Stomach smooth muscle (tissue), 2 donors: ENCODE measurements around the gene CFAP20.
"Not testable (repeated sequence)": the region's sequence is repeated elsewhere in the genome, so short reads cannot be mapped to it uniquely, and the experiment has no call there.

ENCODE experiments used
- H3K27ac ChIP-seq: one replicate; pipeline ENCODE4 v1.7.0; 2013; ENCODE audit warnings: mild to moderate bottlenecking, low read length, inconsistent platforms
- H3K27me3 ChIP-seq, 2 donors: one replicate each; pipeline ENCODE4 v1.7.0; 2013; ENCODE audit warnings: low read length in 2 of 2; ENCODE audit not compliant: insufficient read depth in 2 of 2, control insufficient read depth in 1 of 2
- H3K36me3 ChIP-seq, 2 donors: one replicate each; pipeline ENCODE4 v1.7.0; 2013; ENCODE audit warnings: low read length in 2 of 2; ENCODE audit not compliant: control insufficient read depth in 2 of 2, insufficient read depth in 2 of 2
- H3K4me1 ChIP-seq: one replicate; pipeline ENCODE4 v1.7.0; 2013; ENCODE audit warnings: low read length; ENCODE audit not compliant: control insufficient read depth, insufficient read depth
- H3K4me3 ChIP-seq, 2 donors: one replicate each; pipeline ENCODE4 v1.7.0; 2013; ENCODE audit warnings: low read length in 2 of 2
- H3K9ac ChIP-seq, 2 donors: one replicate each; pipeline ENCODE4 v1.7.0; 2013; ENCODE audit warnings: low read length in 2 of 2, mild to moderate bottlenecking in 1 of 2
- H3K9me3 ChIP-seq, 2 donors: one replicate each; pipeline ENCODE4 v1.7.0; 2013; ENCODE audit warnings: low read length in 2 of 2; ENCODE audit not compliant: control insufficient read depth in 2 of 2
- donor health status: healthy.
- donor health status: Pancreatic carcinoma.

Gene CFAP20

DNA sequence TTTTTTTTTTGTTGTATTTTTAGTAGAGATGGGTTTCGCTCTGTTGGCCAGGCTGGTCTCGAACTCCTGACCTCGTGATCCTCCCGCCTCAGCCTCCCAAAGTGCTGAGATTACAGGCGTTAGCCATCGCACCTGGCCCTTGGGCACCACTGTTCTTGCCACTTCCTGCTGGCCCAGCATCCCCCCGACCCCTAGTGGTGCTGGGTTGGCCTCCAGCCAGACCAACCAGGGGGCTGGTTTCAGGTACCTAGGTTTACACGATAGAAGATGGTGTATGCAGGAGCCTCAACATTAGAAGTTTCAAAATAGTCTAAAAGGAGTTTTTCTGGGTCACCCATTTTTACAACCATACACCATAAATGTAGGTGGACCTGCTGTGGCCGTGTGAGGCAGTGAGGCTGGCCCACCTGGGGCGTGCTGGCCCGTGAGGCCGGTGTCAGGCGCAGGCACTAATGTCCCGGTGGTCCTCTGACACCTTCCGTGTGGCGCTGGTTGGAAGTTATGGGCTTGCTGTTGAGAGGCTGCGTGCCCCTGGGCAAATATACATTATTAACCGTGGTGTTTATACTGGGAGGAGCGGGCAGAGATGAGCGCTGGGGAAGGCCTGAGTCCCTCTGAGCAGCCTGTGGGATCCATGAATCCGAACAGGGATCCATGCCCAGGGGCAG, 43.5 kb downstream of the CFAP20 start:
- H3K27me3 ChIP-seq = peaks cover 0 to 2% of the 10 kb centered on the region in 2 donors
- no peak overlapping the region for H3K4me3 ChIP-seq
- no peaks in the 10 kb centered on the region for H3K4me1 ChIP-seq
- H3K9me3 ChIP-seq = no peaks in the 10 kb centered on the region
- H3K36me3 ChIP-seq = no peaks in the 10 kb centered on the region
- no peak overlapping the region for H3K27ac ChIP-seq
- H3K9ac ChIP-seq = no peak overlapping the region

DNA sequence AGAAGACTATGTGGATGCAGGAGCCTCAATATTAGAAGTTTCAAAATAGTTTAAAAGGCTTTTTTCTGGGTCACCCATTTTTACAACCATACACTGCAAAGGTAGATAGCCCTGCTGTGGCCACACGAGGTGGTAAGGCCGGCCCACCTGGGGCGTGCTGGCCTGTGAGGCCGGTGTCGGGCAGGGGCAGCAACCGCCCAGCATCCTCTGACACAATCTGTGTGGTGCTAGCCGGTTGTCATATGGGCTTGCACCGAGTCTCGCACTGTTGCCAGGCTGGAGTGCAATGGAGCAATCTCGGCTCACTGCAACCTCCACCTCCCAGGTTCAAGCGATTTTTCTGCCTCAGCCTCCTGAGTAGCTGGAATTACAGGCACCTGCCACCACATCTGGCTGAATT, 44.0 kb downstream of the CFAP20 start:
- peaks cover 0 to 2% of the 10 kb centered on the region in 2 donors for H3K27me3 ChIP-seq
- no peak overlapping the region for H3K27ac ChIP-seq
- no peaks in the 10 kb centered on the region for H3K4me1 ChIP-seq
- H3K9ac ChIP-seq = no peak overlapping the region
- no peak overlapping the region for H3K4me3 ChIP-seq
- H3K36me3 ChIP-seq = no peaks in the 10 kb centered on the region
- no peaks in the 10 kb centered on the region for H3K9me3 ChIP-seq

DNA sequence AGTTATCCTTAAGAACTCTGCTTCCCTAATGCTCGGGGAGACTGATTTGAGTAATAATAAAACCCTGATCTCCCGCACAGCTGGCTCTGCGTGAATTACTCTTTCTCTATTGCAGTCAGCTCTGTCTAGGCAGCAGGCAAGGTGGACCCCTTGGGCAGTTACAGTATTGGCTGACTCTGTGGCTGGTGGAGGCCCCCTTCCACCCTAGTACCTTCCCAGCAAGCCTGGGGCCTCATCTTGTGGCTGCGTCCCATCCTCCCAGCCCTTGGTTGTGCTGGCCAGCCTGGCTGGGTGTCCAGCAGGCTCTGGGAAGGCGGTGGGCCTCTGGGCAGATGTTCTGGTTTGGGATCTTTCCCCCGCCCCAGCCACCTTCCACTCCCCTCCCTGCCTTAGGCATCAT, 44.5 kb downstream of the CFAP20 start:
- Histone ChIP-seq H3K4me3 (no peak overlapping the region), H3K4me1 (no peaks in the 10 kb centered on the region), H3K36me3 (no peaks in the 10 kb centered on the region), H3K27ac (no peak overlapping the region), H3K9me3 (no peaks in the 10 kb centered on the region), H3K9ac (no peak overlapping the region), H3K27me3 (peaks cover 0 to 2% of the 10 kb centered on the region in 2 donors)

DNA sequence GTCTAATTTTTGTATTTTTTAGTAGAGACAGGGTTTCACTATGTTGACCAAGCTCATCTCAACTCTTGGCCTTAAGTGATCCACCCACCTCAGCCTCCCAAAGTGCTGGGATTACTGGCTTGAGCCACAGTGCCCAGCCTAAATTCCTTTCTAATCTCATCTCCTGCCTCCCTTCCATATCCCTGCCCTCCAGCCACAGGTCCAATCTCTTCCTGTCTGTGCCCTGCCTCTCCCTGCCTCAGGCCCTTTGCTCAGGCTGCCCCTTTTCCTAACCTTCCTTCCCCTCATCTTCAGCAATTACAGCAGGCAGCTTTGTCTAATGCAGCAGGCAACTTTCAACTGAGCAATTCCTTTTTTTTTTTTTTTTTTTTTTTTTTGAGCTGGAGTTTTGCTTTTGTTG, 46.8 kb downstream of the CFAP20 start:
- no peaks in the 10 kb centered on the region for H3K27me3 ChIP-seq
- H3K9ac ChIP-seq = no peak overlapping the region
- H3K27ac ChIP-seq = no peak overlapping the region
- H3K4me3 ChIP-seq = no peak overlapping the region
- no peaks in the 10 kb centered on the region for H3K4me1 ChIP-seq
- no peaks in the 10 kb centered on the region for H3K36me3 ChIP-seq
- H3K9me3 ChIP-seq = no peaks in the 10 kb centered on the region

DNA sequence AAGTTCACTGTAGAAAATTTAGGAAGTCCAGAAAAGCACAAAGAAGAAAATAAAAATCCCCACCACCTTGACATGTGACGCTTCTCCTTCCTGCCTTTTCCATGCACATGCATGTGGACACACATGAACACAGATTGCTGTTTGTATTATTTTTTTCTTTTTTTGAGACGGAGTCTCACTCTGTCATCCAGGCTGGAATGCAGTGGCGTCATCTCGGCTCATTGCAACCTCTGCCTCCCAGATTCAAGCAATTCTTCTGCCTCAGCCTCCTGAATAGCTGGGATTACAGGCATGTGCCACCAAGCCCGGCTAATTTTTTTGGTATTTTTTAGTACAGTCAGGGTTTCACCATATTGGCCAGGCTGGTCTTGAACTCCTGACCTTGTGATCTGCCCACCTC, 48.5 kb downstream of the CFAP20 start:
- not testable (repeated sequence) for H3K4me3 ChIP-seq, H3K27me3 ChIP-seq, H3K36me3 ChIP-seq, H3K9ac ChIP-seq, H3K9me3 ChIP-seq, H3K27ac ChIP-seq, H3K4me1 ChIP-seq

DNA sequence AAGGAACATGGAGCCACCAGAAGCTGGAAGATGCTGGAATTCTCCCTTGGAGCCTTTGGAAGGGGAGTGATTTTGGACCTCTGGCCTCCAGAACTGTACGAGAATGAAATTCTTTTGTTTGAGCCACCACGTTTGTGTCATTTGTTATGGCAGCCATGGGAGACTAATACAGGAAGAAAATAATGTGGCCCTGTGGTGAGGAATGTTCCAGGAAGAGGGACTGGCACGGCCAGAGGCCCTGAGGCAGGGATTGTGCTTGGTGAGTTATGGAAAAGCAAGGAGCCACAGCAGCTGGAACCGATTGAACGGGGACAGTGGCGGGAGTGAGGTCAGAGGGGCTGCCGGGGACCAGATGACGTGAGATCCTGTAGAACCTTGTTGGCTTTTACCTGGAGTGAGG, 51.4 kb downstream of the CFAP20 start:
- Histone ChIP-seq H3K9ac (no peak overlapping the region), H3K4me1 (no peaks in the 10 kb centered on the region), H3K4me3 (no peak overlapping the region), H3K9me3 (peaks cover 0 to 6% of the 10 kb centered on the region in 2 donors), H3K27me3 (no peaks in the 10 kb centered on the region), H3K36me3 (no peaks in the 10 kb centered on the region), H3K27ac (no peak overlapping the region)

DNA sequence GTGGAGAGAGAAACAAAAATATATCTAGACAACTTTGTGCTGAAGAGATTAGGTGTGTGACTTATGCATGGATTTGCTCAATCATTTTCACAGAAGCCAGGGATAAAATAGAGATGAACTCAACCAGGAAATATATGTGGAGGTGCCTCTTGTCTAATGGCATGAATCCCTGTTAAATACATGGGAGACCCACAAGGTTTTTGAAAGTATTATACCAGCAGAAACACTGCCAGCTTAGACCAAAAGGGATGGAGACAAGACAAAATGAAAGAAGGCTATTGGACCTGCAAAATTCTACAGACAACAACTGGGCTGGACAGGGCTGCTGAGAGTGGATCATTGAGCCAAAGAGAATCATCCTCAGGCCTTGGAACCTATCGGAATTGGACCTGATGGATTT, 52.7 kb downstream of the CFAP20 start:
- no peaks in the 10 kb centered on the region for H3K36me3 ChIP-seq
- H3K9me3 ChIP-seq = peaks cover 0 to 6% of the 10 kb centered on the region in 2 donors
- no peak overlapping the region for H3K9ac ChIP-seq
- H3K4me1 ChIP-seq = no peaks in the 10 kb centered on the region
- H3K27me3 ChIP-seq = no peaks in the 10 kb centered on the region
- H3K4me3 ChIP-seq = no peak overlapping the region
- no peak overlapping the region for H3K27ac ChIP-seq

DNA sequence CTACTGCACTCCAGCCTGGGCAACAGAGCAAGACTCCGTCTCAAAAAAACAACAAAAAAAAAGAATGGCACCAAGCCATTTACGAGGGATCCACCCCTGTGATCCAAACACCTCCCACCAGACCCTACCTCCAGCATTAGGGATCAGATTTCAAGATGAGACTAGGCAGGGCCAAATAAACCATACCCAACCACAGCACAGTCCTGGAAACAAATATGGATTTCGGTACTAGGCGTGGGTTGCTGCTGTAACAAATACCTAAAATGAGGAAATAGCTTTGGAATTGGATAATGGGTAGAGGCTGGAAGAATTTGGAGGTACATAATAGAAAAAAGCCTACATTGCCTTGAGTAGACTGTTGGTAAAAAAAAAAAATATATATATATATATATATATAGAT, 54.5 kb downstream of the CFAP20 start:
- no peaks in the 10 kb centered on the region for H3K36me3 ChIP-seq
- peaks cover 0 to 6% of the 10 kb centered on the region in 2 donors for H3K9me3 ChIP-seq
- H3K9ac ChIP-seq = no peak overlapping the region

DNA sequence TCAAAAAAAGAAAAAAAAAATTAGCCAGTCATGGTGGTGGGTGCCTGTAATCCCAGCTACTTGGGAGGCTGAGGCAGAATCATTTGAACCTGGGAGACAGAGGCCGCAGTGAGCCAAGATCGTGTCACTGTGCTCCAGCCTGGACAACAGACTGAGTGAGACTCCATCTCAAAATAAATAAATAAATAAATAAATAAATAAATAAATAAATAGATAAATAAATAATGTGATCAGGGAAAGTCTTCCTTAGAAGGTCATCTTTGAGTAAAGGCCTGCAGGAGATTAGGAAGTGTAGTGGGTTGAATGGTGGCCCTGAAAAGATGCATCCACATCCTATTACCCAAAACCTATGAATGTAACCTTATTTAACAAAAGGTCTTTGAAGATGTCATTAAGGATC, 56.1 kb downstream of the CFAP20 start:
- not testable (repeated sequence) for H3K9me3 ChIP-seq, H3K27me3 ChIP-seq, H3K9ac ChIP-seq, H3K4me3 ChIP-seq, H3K27ac ChIP-seq, H3K4me1 ChIP-seq, H3K36me3 ChIP-seq

More for the DNA sequence above, 54.5 kb downstream of the CFAP20 start:
- Histone ChIP-seq H3K27me3 (peaks cover 0 to 2% of the 10 kb centered on the region in 2 donors), H3K4me1 (no peaks in the 10 kb centered on the region), H3K27ac (no peak overlapping the region), H3K4me3 (no peak overlapping the region)

DNA sequence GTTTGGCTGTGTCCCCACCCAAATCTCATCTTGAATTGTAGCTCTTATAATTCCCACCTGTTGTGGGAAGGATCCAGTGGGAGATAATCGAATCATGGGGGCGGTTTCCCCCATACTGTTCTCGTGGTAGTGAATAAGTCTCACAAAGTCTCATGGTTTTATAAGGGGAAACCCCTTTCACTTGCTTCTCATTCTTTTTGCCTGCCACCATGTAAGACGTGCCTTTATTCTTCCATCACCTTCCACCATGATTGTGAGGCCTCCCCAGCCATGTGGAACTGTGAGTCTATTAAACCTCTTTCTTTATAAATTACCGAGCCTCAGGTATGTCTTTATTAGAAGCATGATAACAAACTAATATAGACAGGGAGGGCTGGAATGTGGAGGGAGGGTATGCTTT, 57.0 kb downstream of the CFAP20 start:
- not testable (repeated sequence) for H3K9me3 ChIP-seq, H3K27ac ChIP-seq, H3K27me3 ChIP-seq, H3K36me3 ChIP-seq, H3K4me1 ChIP-seq, H3K9ac ChIP-seq, H3K4me3 ChIP-seq

DNA sequence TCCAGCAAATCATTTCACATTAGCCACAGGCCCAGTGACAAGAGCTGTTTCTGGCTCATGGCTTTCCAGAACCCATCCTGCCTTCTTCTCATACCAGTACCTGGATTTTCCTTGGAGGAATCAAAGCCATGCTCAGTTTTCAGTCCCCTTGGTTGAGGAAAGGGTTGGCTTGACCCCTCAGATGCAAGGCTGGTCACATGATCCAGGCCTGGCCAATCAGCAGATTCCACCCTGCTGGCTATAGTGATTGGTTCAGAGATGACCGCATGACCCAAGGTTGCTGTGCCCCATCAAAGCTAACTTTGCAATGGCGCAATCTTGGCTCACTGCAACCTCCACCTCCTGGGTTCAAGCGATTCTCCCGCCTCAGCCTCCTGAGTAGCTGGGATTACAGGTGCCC, 58.6 kb downstream of the CFAP20 start:
- H3K9ac ChIP-seq = no peak overlapping the region
- no peak overlapping the region for H3K27ac ChIP-seq
- H3K4me1 ChIP-seq = no peaks in the 10 kb centered on the region
- no peak overlapping the region for H3K4me3 ChIP-seq
- no peaks in the 10 kb centered on the region for H3K9me3 ChIP-seq
- no peaks in the 10 kb centered on the region for H3K36me3 ChIP-seq
- peaks cover 0 to 2% of the 10 kb centered on the region in 2 donors for H3K27me3 ChIP-seq
